GM12878 (cell line): ENCODE measurements around the gene COL27A1. TPM values are rescaled to one million over a fixed set of nuclear protein-coding genes. Genes with fewer than 3 reads are reported as not detected.

Experiments
- ATAC-seq: fragments of 200-7000 bp; cut with Tn5 transposase; 3 replicates; pipeline ENCODE4 v1.9.1; 2020; ENCODE audit warnings: mild to moderate bottlenecking, moderate library complexity
- BruUV-seq: library from RNA; stranded (reverse); fragments of 400-500 nt; replicated peaks from 2 replicates; lab custom pipeline; 2021; lab: Mats Ljungman, UMichigan
- CTCF ChIA-PET: fragments of 300-600 bp; sonication (Branson Sonifier 250); formaldehyde crosslinking; extraction: SDS; loops from one replicate; lab custom pipeline; 2021; ENCODE audit warnings: inconsistent platforms; lab: Yijun Ruan, JAX
- POLR2A ChIA-PET: fragments of 350-600 bp; formaldehyde crosslinking; extraction: SDS; loops from one replicate; lab custom pipeline; 2021; ENCODE audit warnings: inconsistent platforms; lab: Charles Lee
- RAD21 ChIA-PET: fragments of 300-600 bp; sonication (Branson Sonifier 250); formaldehyde crosslinking; loops from one replicate; lab custom pipeline; 2023; ENCODE audit warnings: antibody characterized with exemption; ENCODE audit not compliant: unreplicated experiment; lab: Charles Lee
- SMC1A ChIA-PET: fragments of 300-600 bp; sonication (Branson Sonifier 250); formaldehyde crosslinking; loops from one replicate; lab custom pipeline; 2023; ENCODE audit not compliant: unreplicated experiment, uncharacterized antibody; lab: Charles Lee
- DNase-seq: peaks from one replicate; pipeline ENCODE4 v3.0.0-alpha.2; 2011; ENCODE audit warnings: low read depth, low spot score
- FAIRE-seq: peaks from 3 replicates; lab custom pipeline; 2011; peaks lifted over from hg19 to GRCh38; lab: Jason Lieb, UNC
- H2AFZ ChIP-seq: 2 replicates; pipeline ENCODE4 v1.6.0; 2011; ENCODE audit warnings: low read depth, low read length, control low read depth; ENCODE audit not compliant: control insufficient read depth
- H3K27ac ChIP-seq: 2 replicates; pipeline ENCODE4 v1.5.1; 2011; ENCODE audit warnings: control low read depth; ENCODE audit not compliant: control insufficient read depth, insufficient read depth
- H3K27me3 ChIP-seq, 2 experiments: replicated peaks in 1 of 2; 2 replicates each; pipeline versions ENCODE4 v1.6.0 to v1.6.1; 2011; ENCODE audit warnings: low read length in 1 of 2; ENCODE audit not compliant: control insufficient read depth in 2 of 2, insufficient read depth in 2 of 2
- H3K36me3 ChIP-seq, 2 experiments: 2 replicates each; pipeline ENCODE4 v1.5.1; 2011; ENCODE audit warnings: low read length in 1 of 2; ENCODE audit not compliant: control insufficient read depth in 2 of 2, insufficient read depth in 2 of 2
- H3K4me1 ChIP-seq: 2 replicates; pipeline ENCODE4 v1.6.1; 2011; ENCODE audit warnings: mild to moderate bottlenecking, low read length, moderate library complexity, mixed read lengths; ENCODE audit not compliant: control insufficient read depth, insufficient read depth
- H3K4me2 ChIP-seq: 2 replicates; pipeline ENCODE4 v1.6.0; 2011; ENCODE audit warnings: control low read depth; ENCODE audit not compliant: control insufficient read depth, insufficient read depth
- H3K4me3 ChIP-seq: fragments of 200-600 bp; sonication (generic); 2 replicates; pipeline ENCODE4 v1.5.1; 2016
- H3K79me2 ChIP-seq: 2 replicates; pipeline ENCODE4 v1.6.0; 2011; ENCODE audit warnings: low read length; ENCODE audit not compliant: control insufficient read depth, insufficient read depth
- H3K9ac ChIP-seq: 2 replicates; pipeline ENCODE4 v1.8.0; 2011; ENCODE audit warnings: low read length, control low read depth, mixed read lengths; ENCODE audit not compliant: control insufficient read depth, insufficient read depth
- H3K9me3 ChIP-seq: replicated peaks from 3 replicates; pipeline ENCODE4 v1.5.1; 2011; ENCODE audit warnings: mild to moderate bottlenecking, low read length; ENCODE audit not compliant: control insufficient read depth, insufficient read depth
- H4K20me1 ChIP-seq: 2 replicates; pipeline ENCODE4 v1.6.0; 2011; ENCODE audit not compliant: control insufficient read depth, insufficient read depth
- ESRRA ChIP-seq: IDR thresholded peaks from 2 replicates; pipeline ENCODE4 v1.6.1; 2012; ENCODE audit warnings: mild to moderate bottlenecking, low read length, improper control_type of control experiment
- GABPA ChIP-seq: IDR thresholded peaks from 2 replicates; pipeline ENCODE4 v1.6.1; 2014; ENCODE audit warnings: antibody characterized with exemption, low read depth, mild to moderate bottlenecking, inconsistent platforms
- TCF7 ChIP-seq: IDR thresholded peaks from 2 replicates; pipeline ENCODE4 v1.6.1; 2014; ENCODE audit warnings: antibody characterized with exemption, borderline replicate concordance
- ZNF24 ChIP-seq: fragments of 450-650 bp; IDR thresholded peaks from 2 replicates; pipeline ENCODE4 v1.6.1; 2017; ENCODE audit warnings: antibody characterized with exemption, mild to moderate bottlenecking
- WGBS: methylation state at CpG from one replicate; pipeline ENCODE4 v1.1.6; 2016; ENCODE audit warnings: low lambda C conversion rate; ENCODE audit not compliant: insufficient replicate concordance, insufficient coverage; ENCODE audit errors: missing lambda C conversion rate; 5-methylcytosine and 5-hydroxymethylcytosine counted together
- in situ Hi-C: fragments of 300-500 bp; cut with MboI; formaldehyde crosslinking; loops from 9 replicates; pipeline ENCODE4 v1.14.3; 2018; ENCODE audit warnings: mixed read lengths
- intact Hi-C: fragments of 100-400 bp; cut with micrococcal nuclease; formaldehyde crosslinking; loops from one replicate; pipeline ENCODE4 v1.14.2; 2022; ENCODE audit not compliant: unreplicated experiment
- polyA plus RNA-seq, 11 experiments: library from polyadenylated mRNA; depleted of rRNA in 4 of 11; unstranded in 6 of 11; stranded (reverse) in 5 of 11; fragments of >200 nt; fragmentation: Nextera tagmentation in 4 of 11; fragmentation: Illumina TruSeq in 1 of 11; extraction: Ambion mirVana in 4 of 11; extraction: Trizol in 1 of 11; gene quantifications; 1 replicate in 1 of 11; 2 replicates in 10 of 11; pipeline versions ENCODE4 v1.2.1 to v1.2.3, GENCODE V29; 2011 to 2016; ENCODE audit warnings: inconsistent platforms in 2 of 11, missing spikeins in 2 of 11, low read depth in 1 of 11
- total RNA-seq, 4 experiments: library from RNA; depleted of rRNA in 3 of 4; stranded (reverse); fragments of >200 nt in 3 of 4; fragmentation: Illumina TruSeq in 1 of 4; extraction: Trizol in 1 of 4; gene quantifications; 2 replicates each; pipeline versions ENCODE4 v1.2.1 to v1.2.3, GENCODE V29; 2013 to 2021

The COL27A1 gene
- total and polyA plus RNA-seq, 10 of the 15 experiments (the other 5 are each of a cell fraction or from before 2014, with no cell fraction given), result 0.10 TPM; not detected in 9

DNA sequence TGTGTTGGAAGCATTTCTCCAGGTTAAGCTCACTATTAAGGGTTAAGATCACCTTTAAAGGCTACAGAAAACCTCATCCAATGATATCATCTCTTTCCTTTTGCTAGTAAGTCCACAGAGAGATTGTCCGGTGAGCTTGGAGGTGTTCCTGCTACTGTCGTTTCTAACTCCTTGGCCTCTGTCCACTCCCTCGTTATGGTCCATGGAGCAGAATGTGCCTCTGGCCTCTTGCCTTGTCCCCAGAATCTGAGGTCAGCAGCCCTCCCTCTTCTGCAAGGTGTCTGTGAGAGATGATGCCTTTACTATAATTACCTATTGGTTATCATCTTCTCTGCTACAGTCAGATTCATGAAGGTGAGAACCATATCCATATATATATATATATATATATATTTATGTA, 189.4 kb downstream of the COL27A1 start:
- ATAC-seq, result no peak
- in situ Hi-C loops, result no loop called here
- CTCF ChIA-PET, result interaction anchor here (0.5 to 2.1 kb wide), 3 partner anchors 46 to 309 kb away, joined by 3 to 5 read pairs (median 3); no protein-coding TSS in a partner anchor

DNA sequence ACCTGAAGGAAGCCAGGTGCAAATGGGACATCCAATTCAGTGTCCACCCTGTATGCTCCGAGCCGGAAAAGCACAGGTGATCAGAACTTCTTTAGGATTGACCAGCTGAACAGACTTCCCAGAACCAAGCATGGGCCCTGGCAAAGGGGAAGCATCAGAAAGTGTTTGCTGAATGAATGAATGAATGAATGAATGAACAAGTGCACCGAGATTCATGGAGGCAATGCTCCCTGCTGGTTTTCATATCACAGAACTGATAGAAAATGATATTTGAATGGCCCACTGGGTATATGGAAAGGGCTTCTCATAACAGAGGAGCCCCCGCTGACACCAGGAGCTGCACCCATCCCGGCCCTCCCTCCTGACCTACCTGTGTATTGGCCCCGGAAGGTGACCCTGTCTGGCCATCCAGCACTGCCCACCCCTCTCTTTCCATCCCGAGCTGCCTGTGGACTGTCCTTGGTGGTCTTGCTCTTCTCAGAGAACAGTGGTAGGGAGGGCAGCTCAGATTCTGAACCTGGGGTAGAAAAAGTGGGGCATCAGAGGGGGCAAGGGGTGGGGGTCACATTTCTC, 190.2 kb downstream of the COL27A1 start:
- no peak for ATAC-seq
- Histone ChIP-seq H3K79me2 (no peaks in the 10 kb centered on the region), H2AFZ (no peak overlapping the region)
- TF ChIP-seq GABPA, result no peak
- TF ChIP-seq ZNF24, result peak; percentile 87
- TF ChIP-seq, all 136 proteins: peak for 1
- Histone ChIP-seq H3K36me3 (peaks cover 60 to 71% of the 10 kb centered on the region in 2 experiments), H3K27me3 (no peaks in the 10 kb centered on the region), H3K27ac (no peak overlapping the region), H4K20me1 (no peaks in the 10 kb centered on the region), H3K9ac (no peak overlapping the region), H3K4me2 (no peak overlapping the region), H3K4me1 (peaks cover 19% of the 10 kb centered on the region), H3K4me3 (no peak overlapping the region), H3K9me3 (no peaks in the 10 kb centered on the region)
- 92% methylated on average over 7 of the region's 7 CpGs for WGBS
- RAD21 ChIA-PET, result interaction anchor here (0.6 kb wide), 1 partner anchor 767 kb away, joined by 4 read pairs; no protein-coding TSS in a partner anchor
- CTCF ChIA-PET, result interaction anchor here (2.1 kb wide), 1 partner anchor 45 kb away, joined by 5 read pairs; no protein-coding TSS in a partner anchor
- FAIRE-seq, result no peak
- intact Hi-C loops (loop anchor here (10.0 kb wide), 1 partner anchor 159 kb away; the partner anchor contains the start of gene WHRN), in situ Hi-C loops (no loop called here)
- SMC1A ChIA-PET, result interaction anchor here (1.0 kb wide), 1 partner anchor 9 kb away, joined by 3 read pairs; no protein-coding TSS in a partner anchor
- BruUV-seq, result no TSS peak
- no peak for DNase-seq
- POLR2A ChIA-PET, result interaction anchor here (0.9 kb wide), 1 partner anchor 40 kb away, joined by 3 read pairs; no protein-coding TSS in a partner anchor

More for the DNA sequence above, 189.4 kb downstream of the COL27A1 start:
- intact Hi-C loops, result loop anchor here (5.0 to 10.0 kb wide), 2 partner anchors 160 to 308 kb away; partner anchors contain the start of gene WHRN
- Histone ChIP-seq H3K4me3 (no peak overlapping the region), H3K27me3 (no peaks in the 10 kb centered on the region), H3K79me2 (no peaks in the 10 kb centered on the region), H3K27ac (no peak overlapping the region), H3K9me3 (no peaks in the 10 kb centered on the region), H3K4me1 (peaks cover 10% of the 10 kb centered on the region), H4K20me1 (no peaks in the 10 kb centered on the region), H2AFZ (no peak overlapping the region), H3K36me3 (peaks cover 57 to 66% of the 10 kb centered on the region in 2 experiments), H3K9ac (no peak overlapping the region), H3K4me2 (no peak overlapping the region)
- POLR2A ChIA-PET, result interaction anchor here (1.2 kb wide), 1 partner anchor 46 kb away, joined by 4 read pairs; no protein-coding TSS in a partner anchor
- FAIRE-seq (no peak), DNase-seq (no peak)
- SMC1A ChIA-PET, result interaction anchor here (1.2 kb wide), 1 partner anchor 45 kb away, joined by 3 read pairs; no protein-coding TSS in a partner anchor
- BruUV-seq, result no TSS peak
- RAD21 ChIA-PET, result interaction anchor here (1.1 kb wide), 1 partner anchor 45 kb away, joined by 4 read pairs; no protein-coding TSS in a partner anchor
- WGBS, result 87% methylated on average over 3 of the region's 3 CpGs
- TF ChIP-seq ESRRA (no peak), TCF7 (no peak)
